IMR-90 (cell line): ENCODE data around the gene PYROXD2.

Experiments used
- BHLHE40 ChIP-seq: fragments of 150-350 bp; IDR thresholded peaks from 2 replicates; pipeline ENCODE4 v1.6.1; 2016; ENCODE audit warnings: mild to moderate bottlenecking, low read depth, low read length
- CHD1 ChIP-seq: IDR thresholded peaks from 2 replicates; pipeline ENCODE4 v1.6.1; 2012; ENCODE audit warnings: low read depth, low read length, improper control_type of control experiment
- MXI1 ChIP-seq: IDR thresholded peaks from 2 replicates; pipeline ENCODE4 v1.6.1; 2012; ENCODE audit warnings: low read depth, mild to moderate bottlenecking, low read length, moderate library complexity, borderline replicate concordance
- NFE2L2 ChIP-seq: fragments of 150-350 bp; IDR thresholded peaks from 2 replicates; pipeline ENCODE4 v1.6.1; 2016; ENCODE audit warnings: low read depth, mild to moderate bottlenecking, low read length
- POLR2A ChIP-seq: IDR thresholded peaks from 2 replicates; pipeline ENCODE4 v1.6.1; 2012; ENCODE audit warnings: mild to moderate bottlenecking, low read depth, low read length
- RAD21 ChIP-seq: IDR thresholded peaks from 2 replicates; pipeline ENCODE4 v1.6.1; 2012; ENCODE audit warnings: low read length, improper control_type of control experiment
- RCOR1 ChIP-seq: IDR thresholded peaks from 2 replicates; pipeline ENCODE4 v1.6.1; 2012; ENCODE audit warnings: mild to moderate bottlenecking, low read length, improper control_type of control experiment; ENCODE audit not compliant: insufficient replicate concordance
- TF ChIP-seq, protein P1 (sequence below): conservative IDR thresholded peaks from 2 replicates; pipeline ENCODE4 v1.5.1; 2012; ENCODE audit warnings: mild to moderate bottlenecking, low read depth, low read length, improper control_type of control experiment
- TF ChIP-seq, protein P2 (sequence below): fragments of 150-350 bp; IDR thresholded peaks from 2 replicates; pipeline ENCODE4 v1.6.1; 2016; ENCODE audit warnings: low read depth, mild to moderate bottlenecking, low read length, moderate library complexity, borderline replicate concordance

DNA sequence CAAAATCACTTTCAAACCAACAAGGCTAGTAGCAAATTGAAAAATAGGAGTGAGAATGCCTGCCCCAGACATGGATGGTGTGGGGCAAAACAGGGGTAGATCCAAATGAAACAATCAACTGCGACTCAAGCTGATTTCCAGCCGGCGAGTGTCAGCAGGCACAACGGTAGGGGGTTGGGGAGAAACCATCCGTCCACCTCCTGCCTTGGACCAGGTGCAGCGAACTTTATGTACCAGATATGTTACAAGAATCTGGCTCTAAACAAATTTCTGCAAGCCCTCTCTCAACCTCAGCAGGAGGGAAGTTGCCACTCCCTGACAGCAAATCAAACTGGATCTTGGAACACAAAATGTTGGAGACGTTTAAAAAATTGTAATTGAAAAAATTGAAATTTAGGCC is 45.2 kb downstream of the PYROXD2 start:
- TF ChIP-seq, protein P1, sequence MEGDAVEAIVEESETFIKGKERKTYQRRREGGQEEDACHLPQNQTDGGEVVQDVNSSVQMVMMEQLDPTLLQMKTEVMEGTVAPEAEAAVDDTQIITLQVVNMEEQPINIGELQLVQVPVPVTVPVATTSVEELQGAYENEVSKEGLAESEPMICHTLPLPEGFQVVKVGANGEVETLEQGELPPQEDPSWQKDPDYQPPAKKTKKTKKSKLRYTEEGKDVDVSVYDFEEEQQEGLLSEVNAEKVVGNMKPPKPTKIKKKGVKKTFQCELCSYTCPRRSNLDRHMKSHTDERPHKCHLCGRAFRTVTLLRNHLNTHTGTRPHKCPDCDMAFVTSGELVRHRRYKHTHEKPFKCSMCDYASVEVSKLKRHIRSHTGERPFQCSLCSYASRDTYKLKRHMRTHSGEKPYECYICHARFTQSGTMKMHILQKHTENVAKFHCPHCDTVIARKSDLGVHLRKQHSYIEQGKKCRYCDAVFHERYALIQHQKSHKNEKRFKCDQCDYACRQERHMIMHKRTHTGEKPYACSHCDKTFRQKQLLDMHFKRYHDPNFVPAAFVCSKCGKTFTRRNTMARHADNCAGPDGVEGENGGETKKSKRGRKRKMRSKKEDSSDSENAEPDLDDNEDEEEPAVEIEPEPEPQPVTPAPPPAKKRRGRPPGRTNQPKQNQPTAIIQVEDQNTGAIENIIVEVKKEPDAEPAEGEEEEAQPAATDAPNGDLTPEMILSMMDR, result no peak
- no peak for TF ChIP-seq CHD1
- no peak for TF ChIP-seq POLR2A
- no peak for TF ChIP-seq RAD21
- no peak for TF ChIP-seq MXI1
- TF ChIP-seq NFE2L2, result no peak
- no peak for TF ChIP-seq RCOR1
- TF ChIP-seq BHLHE40, result no peak
- TF ChIP-seq, protein P2, sequence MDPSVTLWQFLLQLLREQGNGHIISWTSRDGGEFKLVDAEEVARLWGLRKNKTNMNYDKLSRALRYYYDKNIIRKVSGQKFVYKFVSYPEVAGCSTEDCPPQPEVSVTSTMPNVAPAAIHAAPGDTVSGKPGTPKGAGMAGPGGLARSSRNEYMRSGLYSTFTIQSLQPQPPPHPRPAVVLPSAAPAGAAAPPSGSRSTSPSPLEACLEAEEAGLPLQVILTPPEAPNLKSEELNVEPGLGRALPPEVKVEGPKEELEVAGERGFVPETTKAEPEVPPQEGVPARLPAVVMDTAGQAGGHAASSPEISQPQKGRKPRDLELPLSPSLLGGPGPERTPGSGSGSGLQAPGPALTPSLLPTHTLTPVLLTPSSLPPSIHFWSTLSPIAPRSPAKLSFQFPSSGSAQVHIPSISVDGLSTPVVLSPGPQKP, result no peak
